ENCODE data around the gene SYT1. TPM values are rescaled to one million over a fixed set of nuclear protein-coding genes. Genes with fewer than 3 reads are reported as not detected.

SYT1 gene
- total RNA-seq, 2 experiments from 2014 or later: not detected

DNA sequence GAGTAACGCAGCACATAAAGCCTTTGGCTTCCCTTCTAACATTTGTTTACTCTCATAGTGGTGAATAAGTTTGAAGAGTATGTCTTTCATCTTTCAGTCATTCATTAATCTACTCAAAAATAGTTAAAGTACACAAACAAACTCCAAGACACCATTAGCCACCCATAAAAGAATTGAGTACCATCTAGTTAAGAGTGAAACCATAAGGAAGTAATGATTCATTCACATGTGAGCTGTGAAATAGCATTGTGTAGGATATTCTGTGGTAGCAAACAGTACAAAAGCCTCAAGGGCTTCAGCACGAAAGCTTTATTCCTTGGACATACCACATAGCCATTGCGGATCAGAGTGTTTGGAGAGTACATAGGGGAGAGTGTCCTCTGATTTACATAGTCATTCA is 13.9 kb downstream of the SYT1 start:
- no peak overlapping the region for H3K27ac Mint-ChIP-seq
- ATAC-seq (no peak), DNase-seq (no peak)
- H3K36me3 Mint-ChIP-seq: no peaks in the 10 kb centered on the region
- CTCF ChIA-PET: no interaction called here
- no peaks in the 10 kb centered on the region for H3K4me1 Mint-ChIP-seq
- no peaks in the 10 kb centered on the region for H3K27me3 Mint-ChIP-seq
- no peak overlapping the region for H3K4me3 Mint-ChIP-seq
- H3K9me3 Mint-ChIP-seq (ENCODE audit: low read depth): peaks cover 12% of the 10 kb centered on the region

DNA sequence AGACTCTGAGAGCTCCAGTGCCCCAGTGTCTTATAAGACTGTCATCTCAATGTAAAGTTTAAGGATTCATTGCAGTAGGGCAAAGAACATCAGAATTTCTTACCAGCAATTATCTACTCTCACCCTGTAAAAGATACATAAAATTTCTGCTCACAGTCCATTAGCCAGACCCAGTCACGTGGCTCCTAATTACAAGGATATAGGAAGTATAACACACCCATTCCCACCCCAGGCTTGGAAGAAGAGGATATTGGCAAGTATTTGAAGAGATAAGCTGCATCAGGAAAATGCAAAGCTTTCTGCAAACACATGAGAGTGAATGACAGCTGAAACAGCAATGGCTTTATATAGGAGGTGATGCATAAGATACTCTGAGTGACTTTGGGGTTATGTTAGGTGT is 14.3 kb downstream of the SYT1 start:
- no peak for ATAC-seq
- no peak for DNase-seq
- no peak overlapping the region for H3K4me3 Mint-ChIP-seq
- no peaks in the 10 kb centered on the region for H3K27me3 Mint-ChIP-seq
- H3K9me3 Mint-ChIP-seq (ENCODE audit: low read depth): peaks cover 12% of the 10 kb centered on the region
- CTCF ChIA-PET: no interaction called here
- no peaks in the 10 kb centered on the region for H3K36me3 Mint-ChIP-seq
- H3K4me1 Mint-ChIP-seq: no peaks in the 10 kb centered on the region
- no peak overlapping the region for H3K27ac Mint-ChIP-seq

GRCh38 chr12:78880078-78880477 is 15.5 kb downstream of the SYT1 start:
- no peak for ATAC-seq
- no peaks in the 10 kb centered on the region for H3K4me1 Mint-ChIP-seq
- peaks cover 12% of the 10 kb centered on the region for H3K9me3 Mint-ChIP-seq (ENCODE audit: low read depth)
- H3K27me3 Mint-ChIP-seq: no peaks in the 10 kb centered on the region
- no peak overlapping the region for H3K27ac Mint-ChIP-seq
- no peaks in the 10 kb centered on the region for H3K36me3 Mint-ChIP-seq
- CTCF ChIA-PET: no interaction called here
- no peak for DNase-seq
- no peak overlapping the region for H3K4me3 Mint-ChIP-seq

DNA sequence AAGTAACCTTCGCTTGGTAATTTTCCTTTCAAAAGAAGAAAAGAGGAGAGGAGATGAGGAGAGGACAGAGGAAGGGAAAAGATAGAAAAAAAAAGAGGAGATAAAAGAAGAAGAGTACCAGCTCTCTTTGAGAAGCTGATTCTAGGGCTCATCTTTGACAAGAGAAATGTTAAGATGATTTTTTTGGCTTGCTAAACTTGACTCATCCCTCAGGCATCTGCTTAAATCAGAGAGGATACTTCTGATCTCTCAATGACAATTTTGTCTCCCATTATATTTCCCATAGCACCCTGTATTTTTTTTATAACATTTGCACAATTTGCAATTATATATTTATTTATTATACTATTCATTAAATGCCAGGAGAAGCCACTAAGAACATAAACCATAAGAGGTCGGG is 17.1 kb downstream of the SYT1 start:
- no peaks in the 10 kb centered on the region for H3K27me3 Mint-ChIP-seq
- ATAC-seq: no peak
- DNase-seq: no peak
- no peak overlapping the region for H3K27ac Mint-ChIP-seq
- no peak overlapping the region for H3K4me3 Mint-ChIP-seq
- no peaks in the 10 kb centered on the region for H3K4me1 Mint-ChIP-seq
- peaks cover 12% of the 10 kb centered on the region for H3K9me3 Mint-ChIP-seq (ENCODE audit: low read depth)
- CTCF ChIA-PET: no interaction called here
- H3K36me3 Mint-ChIP-seq: no peaks in the 10 kb centered on the region

DNA sequence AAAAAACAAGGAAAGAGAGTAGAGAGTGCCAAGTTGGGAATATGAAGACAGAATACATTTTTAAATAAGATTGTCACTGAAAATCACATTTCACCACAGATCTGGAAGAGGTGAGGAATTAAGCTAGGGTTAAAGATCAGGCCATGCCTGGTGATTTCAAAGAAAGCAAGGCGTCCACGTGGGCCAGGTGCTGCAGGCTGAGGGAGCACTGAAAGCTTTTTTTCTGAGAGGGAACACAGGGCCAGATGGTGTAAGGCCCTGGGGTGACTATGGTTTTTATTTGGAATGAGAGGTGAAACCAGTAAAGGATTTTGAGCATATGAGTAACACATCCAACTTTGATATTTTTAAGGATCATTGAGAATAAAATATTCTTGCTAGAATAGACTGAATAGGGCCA is 20.9 kb downstream of the SYT1 start:
- Mint-ChIP-seq H3K9me3 (ENCODE audit: low read depth) (peaks cover 8% of the 10 kb centered on the region), H3K36me3 (no peaks in the 10 kb centered on the region), H3K4me3 (no peak overlapping the region), H3K4me1 (no peaks in the 10 kb centered on the region), H3K27ac (no peak overlapping the region), H3K27me3 (no peaks in the 10 kb centered on the region)
- ATAC-seq (no peak), DNase-seq (no peak)
- CTCF ChIA-PET: no interaction called here

DNA sequence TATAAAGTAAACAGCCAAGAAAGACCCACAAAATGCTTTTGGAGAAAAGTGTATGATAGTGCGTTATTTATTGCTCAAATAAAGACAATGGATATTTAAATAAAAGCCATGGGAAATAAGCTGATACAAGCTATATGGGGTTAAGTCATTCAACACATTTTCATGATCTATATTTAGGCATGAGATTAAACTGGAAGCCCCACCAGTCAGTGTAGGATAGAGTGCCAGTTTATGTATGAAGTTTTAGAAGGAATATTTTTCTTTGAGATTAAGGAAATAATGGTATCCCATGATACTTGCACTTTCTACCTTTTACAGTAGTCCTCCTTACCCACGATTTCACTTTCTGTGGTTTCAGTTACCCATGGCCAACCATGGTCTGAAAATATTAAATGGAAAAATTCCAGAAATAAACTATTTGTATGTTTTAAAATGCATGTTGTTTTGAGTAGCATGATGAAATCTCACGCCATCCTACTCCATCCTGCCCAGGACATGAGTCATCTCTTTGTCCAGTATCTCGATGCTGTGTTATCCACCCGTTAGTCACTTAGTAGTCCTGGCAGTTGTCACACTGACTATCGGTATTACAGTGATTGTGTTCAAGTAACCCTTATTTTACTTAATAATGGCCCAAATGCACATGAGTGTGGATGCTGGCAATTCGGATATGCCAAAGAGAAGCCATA is 22.3 kb downstream of the SYT1 start:
- ATAC-seq: no peak
- H3K27me3 Mint-ChIP-seq: no peaks in the 10 kb centered on the region
- H3K36me3 Mint-ChIP-seq: no peaks in the 10 kb centered on the region
- no peak for DNase-seq
- no peak overlapping the region for H3K27ac Mint-ChIP-seq
- no peaks in the 10 kb centered on the region for H3K4me1 Mint-ChIP-seq
- H3K9me3 Mint-ChIP-seq (ENCODE audit: low read depth): peaks cover 7% of the 10 kb centered on the region
- no peak overlapping the region for H3K4me3 Mint-ChIP-seq
- CTCF ChIA-PET: no interaction called here

- H3K4me3 Mint-ChIP-seq: no peak overlapping the region
- H3K9me3 Mint-ChIP-seq (ENCODE audit: low read depth): peaks cover 7% of the 10 kb centered on the region
- no peak for ATAC-seq
- H3K27me3 Mint-ChIP-seq: no peaks in the 10 kb centered on the region
- no peak for DNase-seq
- no peak overlapping the region for H3K27ac Mint-ChIP-seq
- CTCF ChIA-PET: no interaction called here
- H3K4me1 Mint-ChIP-seq: no peaks in the 10 kb centered on the region
- H3K36me3 Mint-ChIP-seq: no peaks in the 10 kb centered on the region
Observed at GRCh38 chr12:78887444-78887843, 22.9 kb downstream of the SYT1 start.

DNA sequence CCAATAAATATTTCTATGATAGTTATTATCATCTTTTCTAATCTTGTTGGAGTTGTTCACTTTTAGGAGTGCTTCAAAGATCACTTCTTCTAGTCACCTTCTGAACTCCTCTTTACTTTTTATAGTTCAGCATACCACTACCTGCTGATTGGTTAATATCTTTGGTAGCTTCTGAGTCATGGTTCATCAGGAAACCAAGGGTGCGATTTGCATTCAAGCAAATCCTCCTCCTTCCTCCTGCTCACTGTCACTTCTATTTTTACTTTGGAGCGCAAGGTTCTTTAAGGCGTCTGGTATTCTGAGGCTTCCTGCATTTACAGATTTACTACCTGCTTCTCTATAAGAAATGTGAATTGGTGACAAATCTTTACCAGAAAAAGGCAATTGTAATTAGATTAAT is 24.0 kb downstream of the SYT1 start:
- Mint-ChIP-seq H3K4me1 (no peaks in the 10 kb centered on the region), H3K27me3 (no peaks in the 10 kb centered on the region), H3K36me3 (no peaks in the 10 kb centered on the region), H3K27ac (no peak overlapping the region), H3K9me3 (ENCODE audit: low read depth) (peaks cover 7% of the 10 kb centered on the region), H3K4me3 (no peak overlapping the region)
- no peak for ATAC-seq
- no peak for DNase-seq
- CTCF ChIA-PET: no interaction called here

DNA sequence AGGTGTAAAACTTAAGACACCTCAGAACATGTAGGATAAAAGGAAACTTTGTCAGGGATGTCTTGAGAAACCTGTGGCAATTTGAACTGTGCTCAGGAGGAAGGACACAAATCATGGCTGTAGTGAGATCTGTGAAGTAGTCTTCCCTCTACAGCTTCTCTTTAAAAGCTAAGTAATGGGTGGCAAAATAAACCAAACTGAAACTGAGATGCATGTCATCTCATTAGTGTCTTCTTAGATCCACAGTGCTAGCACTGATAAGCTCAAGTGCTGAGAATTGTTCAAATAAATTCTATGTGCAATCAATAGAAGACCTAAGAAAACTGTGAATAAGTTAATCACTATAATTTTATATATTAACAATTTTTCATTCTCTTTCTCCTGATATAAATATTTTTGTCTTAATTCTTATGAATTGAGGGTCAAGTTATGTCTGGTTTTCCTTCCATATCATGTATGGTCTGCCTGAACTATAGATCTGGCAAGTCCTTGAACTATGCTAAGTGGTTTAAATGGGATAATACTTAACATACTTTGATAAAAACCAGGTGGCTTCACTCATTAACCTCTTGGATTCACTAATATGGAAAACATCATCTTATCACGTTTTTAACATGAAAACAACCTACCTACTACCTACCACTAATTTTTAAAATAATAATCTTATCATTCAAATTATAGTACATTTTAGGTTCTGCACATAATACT is 27.2 kb downstream of the SYT1 start:
- Mint-ChIP-seq H3K27ac (no peak overlapping the region), H3K9me3 (ENCODE audit: low read depth) (peaks cover 10% of the 10 kb centered on the region), H3K4me1 (no peaks in the 10 kb centered on the region), H3K27me3 (no peaks in the 10 kb centered on the region), H3K36me3 (no peaks in the 10 kb centered on the region), H3K4me3 (no peak overlapping the region)
- no peak for DNase-seq
- ATAC-seq: no peak
- CTCF ChIA-PET: no interaction called here

- H3K27me3 Mint-ChIP-seq: no peaks in the 10 kb centered on the region
- DNase-seq (no peak), ATAC-seq (no peak)
- H3K4me1 Mint-ChIP-seq: no peaks in the 10 kb centered on the region
- peaks cover 3% of the 10 kb centered on the region for H3K9me3 Mint-ChIP-seq (ENCODE audit: low read depth)
- CTCF ChIA-PET: no interaction called here
- no peaks in the 10 kb centered on the region for H3K36me3 Mint-ChIP-seq
- no peak overlapping the region for H3K27ac Mint-ChIP-seq
- no peak overlapping the region for H3K4me3 Mint-ChIP-seq
Observed at GRCh38 chr12:78898416-78898815, 33.8 kb downstream of the SYT1 start.

GRCh38 chr12:78914859-78915331 is 50.3 kb downstream of the SYT1 start:
- Mint-ChIP-seq H3K4me3 (no peak overlapping the region), H3K4me1 (no peaks in the 10 kb centered on the region), H3K27me3 (no peaks in the 10 kb centered on the region), H3K9me3 (ENCODE audit: low read depth) (peaks cover 3% of the 10 kb centered on the region), H3K27ac (no peak overlapping the region), H3K36me3 (no peaks in the 10 kb centered on the region)
- DNase-seq (no peak), ATAC-seq (no peak)
- CTCF ChIA-PET: no interaction called here

- CTCF ChIA-PET: no interaction called here
- Mint-ChIP-seq H3K4me1 (no peaks in the 10 kb centered on the region), H3K4me3 (no peak overlapping the region), H3K36me3 (no peaks in the 10 kb centered on the region), H3K27ac (no peak overlapping the region), H3K27me3 (no peaks in the 10 kb centered on the region), H3K9me3 (ENCODE audit: low read depth) (peaks cover 7% of the 10 kb centered on the region)
- DNase-seq (no peak), ATAC-seq (no peak)
Observed at GRCh38 chr12:78916845-78917480, 52.4 kb downstream of the SYT1 start.

- CTCF ChIA-PET: no interaction called here
- Mint-ChIP-seq H3K27ac (no peak overlapping the region), H3K36me3 (no peaks in the 10 kb centered on the region), H3K9me3 (ENCODE audit: low read depth) (peaks cover 7% of the 10 kb centered on the region), H3K4me3 (no peak overlapping the region), H3K27me3 (no peaks in the 10 kb centered on the region), H3K4me1 (no peaks in the 10 kb centered on the region)
- no peak for DNase-seq
- ATAC-seq: no peak
Observed at GRCh38 chr12:78917513-78917912, 52.9 kb downstream of the SYT1 start.

DNA sequence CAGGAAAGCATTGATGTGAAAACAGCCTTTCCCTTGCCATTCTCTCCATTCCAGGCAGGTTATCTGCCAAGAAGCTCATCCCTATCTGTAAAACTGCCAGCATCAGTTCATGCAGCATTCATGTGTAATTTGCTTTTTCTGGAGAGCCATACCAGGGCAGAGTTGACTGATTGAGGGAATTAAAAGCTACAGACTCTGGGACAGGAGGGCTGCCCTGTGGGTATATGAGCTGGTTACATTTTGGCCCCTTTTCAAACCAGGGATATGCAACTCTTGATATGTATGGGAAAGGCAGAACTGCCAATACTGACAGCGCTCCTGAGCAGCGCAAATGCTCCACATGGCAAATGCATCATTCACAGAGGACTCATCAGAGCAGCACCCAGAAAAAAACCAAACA is 53.7 kb downstream of the SYT1 start:
- no peaks in the 10 kb centered on the region for H3K27me3 Mint-ChIP-seq
- H3K27ac Mint-ChIP-seq: no peak overlapping the region
- no peak for DNase-seq
- CTCF ChIA-PET: no interaction called here
- peaks cover 8% of the 10 kb centered on the region for H3K9me3 Mint-ChIP-seq (ENCODE audit: low read depth)
- H3K4me3 Mint-ChIP-seq: no peak overlapping the region
- H3K4me1 Mint-ChIP-seq: no peaks in the 10 kb centered on the region
- no peak for ATAC-seq
- no peaks in the 10 kb centered on the region for H3K36me3 Mint-ChIP-seq
